Lower leg skin (tissue), 3 donors: ENCODE data around the gene PLPP7.

Source experiments
- POLR2A ChIP-seq, 2 donors: fragments of 450-650 bp; IDR thresholded peaks; one replicate each; pipeline ENCODE4 v1.6.1; 2016 to 2017; ENCODE audit warnings: antibody characterized with exemption in 2 of 2, mild to moderate bottlenecking in 1 of 2, moderate library complexity in 1 of 2
- TF ChIP-seq, protein P1 (sequence below), 3 donors: fragments of 450-650 bp; IDR thresholded peaks; one replicate each; pipeline ENCODE4 v1.5.1; 2016; ENCODE audit warnings: antibody characterized with exemption in 3 of 3, mild to moderate bottlenecking in 3 of 3, moderate library complexity in 2 of 3

DNA sequence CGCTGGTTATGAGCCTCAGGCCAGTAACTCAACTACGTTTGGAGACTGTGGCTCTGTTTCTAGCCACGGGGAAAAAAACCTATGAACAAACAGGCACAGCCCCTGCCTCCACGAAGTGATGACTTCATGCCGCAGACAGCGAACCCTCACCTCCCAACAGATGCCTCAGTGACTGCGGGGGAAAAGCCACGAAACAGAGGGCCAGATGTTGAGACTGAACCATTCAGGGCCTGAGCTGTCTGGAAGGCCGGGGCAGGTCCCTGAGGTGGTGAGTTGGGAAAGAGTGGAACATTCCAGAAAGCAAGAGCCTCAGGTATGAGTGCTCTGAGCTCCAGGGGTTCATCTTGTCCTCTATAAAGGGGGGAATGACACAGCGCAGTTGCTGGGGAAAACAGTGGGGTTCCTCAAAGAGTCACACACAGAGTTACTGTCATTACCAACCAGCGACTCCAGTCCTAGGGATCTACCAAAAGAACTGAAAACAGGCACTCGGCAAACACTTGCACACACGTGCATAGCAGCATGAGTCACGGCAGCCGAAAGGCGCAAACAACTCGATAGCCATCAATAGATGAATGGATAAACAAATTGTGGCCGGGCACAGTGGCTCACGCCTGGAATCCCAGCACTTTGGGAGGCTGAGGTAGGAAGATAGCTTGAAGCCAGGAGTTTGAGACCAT lies 15.3 kb downstream of the PLPP7 start:
- TF ChIP-seq POLR2A (IDR thresholded peaks at IDR 0.05): no peak
- TF ChIP-seq, protein P1, sequence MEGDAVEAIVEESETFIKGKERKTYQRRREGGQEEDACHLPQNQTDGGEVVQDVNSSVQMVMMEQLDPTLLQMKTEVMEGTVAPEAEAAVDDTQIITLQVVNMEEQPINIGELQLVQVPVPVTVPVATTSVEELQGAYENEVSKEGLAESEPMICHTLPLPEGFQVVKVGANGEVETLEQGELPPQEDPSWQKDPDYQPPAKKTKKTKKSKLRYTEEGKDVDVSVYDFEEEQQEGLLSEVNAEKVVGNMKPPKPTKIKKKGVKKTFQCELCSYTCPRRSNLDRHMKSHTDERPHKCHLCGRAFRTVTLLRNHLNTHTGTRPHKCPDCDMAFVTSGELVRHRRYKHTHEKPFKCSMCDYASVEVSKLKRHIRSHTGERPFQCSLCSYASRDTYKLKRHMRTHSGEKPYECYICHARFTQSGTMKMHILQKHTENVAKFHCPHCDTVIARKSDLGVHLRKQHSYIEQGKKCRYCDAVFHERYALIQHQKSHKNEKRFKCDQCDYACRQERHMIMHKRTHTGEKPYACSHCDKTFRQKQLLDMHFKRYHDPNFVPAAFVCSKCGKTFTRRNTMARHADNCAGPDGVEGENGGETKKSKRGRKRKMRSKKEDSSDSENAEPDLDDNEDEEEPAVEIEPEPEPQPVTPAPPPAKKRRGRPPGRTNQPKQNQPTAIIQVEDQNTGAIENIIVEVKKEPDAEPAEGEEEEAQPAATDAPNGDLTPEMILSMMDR (IDR thresholded peaks at IDR 0.05): no peak
